ENCODE results near the gene PNPLA5. TPM values are rescaled to one million over a fixed set of nuclear protein-coding genes. Genes with fewer than 3 reads are reported as not detected.

The PNPLA5 gene
- total RNA-seq, 1 experiment from 2014 or later: not detected

DNA sequence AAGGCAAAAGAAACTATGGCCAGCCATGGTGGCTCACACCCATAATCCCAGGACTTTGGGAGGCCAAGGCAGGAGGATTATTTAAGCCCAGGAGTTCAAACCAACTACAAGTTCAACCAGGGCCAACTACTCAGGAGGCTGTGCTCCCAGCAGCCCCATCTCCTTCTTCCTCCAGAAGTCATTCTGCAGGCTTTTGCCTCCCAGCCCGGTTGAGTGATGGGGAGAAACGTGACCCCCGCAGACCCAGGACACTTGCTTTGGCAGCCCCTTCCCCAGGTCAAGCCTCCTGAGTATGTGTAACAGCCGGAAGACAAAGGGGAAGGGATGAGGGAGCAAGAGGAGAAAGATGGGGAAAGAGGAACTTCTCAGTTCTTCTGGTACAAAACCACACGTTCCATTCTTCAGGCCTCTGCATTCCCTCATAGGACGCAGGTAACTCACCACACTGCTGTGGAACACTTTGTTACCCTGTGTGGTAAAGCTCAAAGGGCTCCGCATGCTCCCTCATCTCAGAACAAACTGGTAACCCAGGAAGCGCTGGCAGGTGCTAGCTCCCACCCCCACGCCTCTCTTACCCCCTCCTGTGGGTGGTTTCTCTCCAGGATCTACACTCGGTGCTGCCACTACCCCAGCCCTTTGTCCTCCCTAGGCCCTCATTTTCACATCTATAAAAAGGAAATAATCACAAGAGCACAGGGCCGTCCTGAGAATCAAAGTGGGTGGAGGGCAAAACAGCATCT lies 33.5 kb downstream of the PNPLA5 start:
- TF ChIP-seq SIN3A (IDR thresholded peaks at IDR 0.05; ENCODE audit: borderline replicate concordance, insufficient read depth, low read depth, low read length) (no peak), POLR2AphosphoS5 (IDR thresholded peaks at IDR 0.05; ENCODE audit: low read depth, low read length) (no peak), TCF7L2 (IDR thresholded peaks at IDR 0.05; ENCODE audit: low read depth, low read length) (no peak)
- TF ChIP-seq, protein P1, sequence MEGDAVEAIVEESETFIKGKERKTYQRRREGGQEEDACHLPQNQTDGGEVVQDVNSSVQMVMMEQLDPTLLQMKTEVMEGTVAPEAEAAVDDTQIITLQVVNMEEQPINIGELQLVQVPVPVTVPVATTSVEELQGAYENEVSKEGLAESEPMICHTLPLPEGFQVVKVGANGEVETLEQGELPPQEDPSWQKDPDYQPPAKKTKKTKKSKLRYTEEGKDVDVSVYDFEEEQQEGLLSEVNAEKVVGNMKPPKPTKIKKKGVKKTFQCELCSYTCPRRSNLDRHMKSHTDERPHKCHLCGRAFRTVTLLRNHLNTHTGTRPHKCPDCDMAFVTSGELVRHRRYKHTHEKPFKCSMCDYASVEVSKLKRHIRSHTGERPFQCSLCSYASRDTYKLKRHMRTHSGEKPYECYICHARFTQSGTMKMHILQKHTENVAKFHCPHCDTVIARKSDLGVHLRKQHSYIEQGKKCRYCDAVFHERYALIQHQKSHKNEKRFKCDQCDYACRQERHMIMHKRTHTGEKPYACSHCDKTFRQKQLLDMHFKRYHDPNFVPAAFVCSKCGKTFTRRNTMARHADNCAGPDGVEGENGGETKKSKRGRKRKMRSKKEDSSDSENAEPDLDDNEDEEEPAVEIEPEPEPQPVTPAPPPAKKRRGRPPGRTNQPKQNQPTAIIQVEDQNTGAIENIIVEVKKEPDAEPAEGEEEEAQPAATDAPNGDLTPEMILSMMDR (IDR thresholded peaks at IDR 0.05): no peak
- TF ChIP-seq, protein P2, sequence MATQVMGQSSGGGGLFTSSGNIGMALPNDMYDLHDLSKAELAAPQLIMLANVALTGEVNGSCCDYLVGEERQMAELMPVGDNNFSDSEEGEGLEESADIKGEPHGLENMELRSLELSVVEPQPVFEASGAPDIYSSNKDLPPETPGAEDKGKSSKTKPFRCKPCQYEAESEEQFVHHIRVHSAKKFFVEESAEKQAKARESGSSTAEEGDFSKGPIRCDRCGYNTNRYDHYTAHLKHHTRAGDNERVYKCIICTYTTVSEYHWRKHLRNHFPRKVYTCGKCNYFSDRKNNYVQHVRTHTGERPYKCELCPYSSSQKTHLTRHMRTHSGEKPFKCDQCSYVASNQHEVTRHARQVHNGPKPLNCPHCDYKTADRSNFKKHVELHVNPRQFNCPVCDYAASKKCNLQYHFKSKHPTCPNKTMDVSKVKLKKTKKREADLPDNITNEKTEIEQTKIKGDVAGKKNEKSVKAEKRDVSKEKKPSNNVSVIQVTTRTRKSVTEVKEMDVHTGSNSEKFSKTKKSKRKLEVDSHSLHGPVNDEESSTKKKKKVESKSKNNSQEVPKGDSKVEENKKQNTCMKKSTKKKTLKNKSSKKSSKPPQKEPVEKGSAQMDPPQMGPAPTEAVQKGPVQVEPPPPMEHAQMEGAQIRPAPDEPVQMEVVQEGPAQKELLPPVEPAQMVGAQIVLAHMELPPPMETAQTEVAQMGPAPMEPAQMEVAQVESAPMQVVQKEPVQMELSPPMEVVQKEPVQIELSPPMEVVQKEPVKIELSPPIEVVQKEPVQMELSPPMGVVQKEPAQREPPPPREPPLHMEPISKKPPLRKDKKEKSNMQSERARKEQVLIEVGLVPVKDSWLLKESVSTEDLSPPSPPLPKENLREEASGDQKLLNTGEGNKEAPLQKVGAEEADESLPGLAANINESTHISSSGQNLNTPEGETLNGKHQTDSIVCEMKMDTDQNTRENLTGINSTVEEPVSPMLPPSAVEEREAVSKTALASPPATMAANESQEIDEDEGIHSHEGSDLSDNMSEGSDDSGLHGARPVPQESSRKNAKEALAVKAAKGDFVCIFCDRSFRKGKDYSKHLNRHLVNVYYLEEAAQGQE (IDR thresholded peaks at IDR 0.05; ENCODE audit: insufficient read depth in 1 of 2, low read depth in 2 of 2, low read length in 1 of 2): no peak
- CTCF ChIA-PET: no interaction called here
- no peak for DNase-seq (ENCODE audit: low read depth, low spot score)
- H3K4me1 ChIP-seq (ENCODE audit: control insufficient read depth, insufficient read depth, low read length): no peaks in the 10 kb centered on the region
- no peaks in the 10 kb centered on the region for H3K9me3 ChIP-seq (ENCODE audit: control insufficient read depth, insufficient read depth, low read depth, low read length)
- POLR2A ChIA-PET: no interaction called here
- in situ Hi-C loops (cut with HindIII; ENCODE audit: low pct_unique_long_range_greater_than_20kb, low sequenced_read_pairs) (no loop called here), intact Hi-C loops (cut with micrococcal nuclease; ENCODE audit: unreplicated experiment) (no loop called here)
- no peaks in the 10 kb centered on the region for H3K27me3 ChIP-seq (ENCODE audit: control insufficient read depth, insufficient read depth, low read length)
- H3K36me3 ChIP-seq (ENCODE audit: control insufficient read depth, insufficient read depth, low read length): no peaks in the 10 kb centered on the region
- ATAC-seq: no peak
- no peak overlapping the region for H3K4me3 ChIP-seq (ENCODE audit: low read depth in 2 of 2, low read length in 2 of 2)
- no peak overlapping the region for H3K27ac ChIP-seq (ENCODE audit: low read length)
- no TSS peak for BruUV-seq (replicated peaks)

DNA sequence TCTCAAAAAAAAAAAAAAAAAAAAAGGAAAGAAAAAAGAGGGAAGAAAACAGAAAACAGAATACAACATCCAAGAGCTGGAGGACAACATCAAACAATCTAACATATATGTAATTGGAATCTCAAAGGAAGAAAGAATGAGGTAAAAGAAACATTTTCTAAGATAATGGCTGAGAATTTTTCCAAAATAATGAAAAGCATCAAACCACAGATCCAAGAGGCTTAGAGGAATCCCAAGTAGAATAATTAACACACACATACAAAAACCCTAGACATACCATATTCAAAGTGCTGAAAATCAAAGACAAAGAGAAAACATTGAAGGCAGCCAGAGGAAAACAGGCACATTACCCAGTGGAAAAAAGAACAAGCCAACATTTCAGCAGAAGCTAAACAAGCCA lies 34.4 kb downstream of the PNPLA5 start:
- DNase-seq (ENCODE audit: low read depth, low spot score) (no peak), ATAC-seq (no peak)
- Histone ChIP-seq H3K27me3 (ENCODE audit: control insufficient read depth, insufficient read depth, low read length) (no peaks in the 10 kb centered on the region), H3K4me1 (ENCODE audit: control insufficient read depth, insufficient read depth, low read length) (no peaks in the 10 kb centered on the region), H3K4me3 (ENCODE audit: low read depth in 2 of 2, low read length in 2 of 2) (no peak overlapping the region), H3K9me3 (ENCODE audit: control insufficient read depth, insufficient read depth, low read depth, low read length) (no peaks in the 10 kb centered on the region), H3K36me3 (ENCODE audit: control insufficient read depth, insufficient read depth, low read length) (no peaks in the 10 kb centered on the region), H3K27ac (ENCODE audit: low read length) (no peak overlapping the region)
- POLR2A ChIA-PET: interaction anchor here (0.7 kb wide), 1 partner anchor 26 kb away, joined by 6 read pairs; no protein-coding TSS in a partner anchor
- TF ChIP-seq, protein P2 (IDR thresholded peaks at IDR 0.05; ENCODE audit: insufficient read depth in 1 of 2, low read depth in 2 of 2, low read length in 1 of 2): no peak
- TF ChIP-seq POLR2AphosphoS5 (IDR thresholded peaks at IDR 0.05; ENCODE audit: low read depth, low read length) (no peak), SIN3A (IDR thresholded peaks at IDR 0.05; ENCODE audit: borderline replicate concordance, insufficient read depth, low read depth, low read length) (no peak)
- in situ Hi-C loops (cut with HindIII; ENCODE audit: low pct_unique_long_range_greater_than_20kb, low sequenced_read_pairs): no loop called here
- no TSS peak for BruUV-seq (replicated peaks)
- CTCF ChIA-PET: no interaction called here
- intact Hi-C loops (cut with micrococcal nuclease; ENCODE audit: unreplicated experiment): no loop called here

Data from Panc1 (cell line).